HepG2 (cell line): ENCODE measurements around the gene KCNAB2. TPM values are rescaled to one million over a fixed set of nuclear protein-coding genes. Genes with fewer than 3 reads are reported as not detected.

Source experiments
- FOXM1 ChIP-seq: sonication (generic); formaldehyde crosslinking; IDR thresholded peaks from 2 replicates; pipeline ENCODE4 v1.5.0; 2020; ENCODE audit warnings: missing genetic modification reagents
- GFI1 ChIP-seq: sonication (generic); formaldehyde crosslinking; IDR thresholded peaks from 2 replicates; pipeline ENCODE4 v1.5.0; 2020; ENCODE audit warnings: missing genetic modification reagents, mild to moderate bottlenecking, borderline replicate concordance
- HDAC1 ChIP-seq: sonication (generic); formaldehyde crosslinking; IDR thresholded peaks from 2 replicates; pipeline ENCODE4 v1.5.1; 2020; ENCODE audit warnings: mild to moderate bottlenecking, missing genetic modification reagents
- HMGA1 ChIP-seq: sonication (generic); formaldehyde crosslinking; conservative IDR thresholded peaks from 2 replicates; pipeline ENCODE4 v1.4.0; 2020; ENCODE audit warnings: missing genetic modification reagents
- HNRNPL ChIP-seq: fragments of 200-400 bp; formaldehyde crosslinking; IDR thresholded peaks from 2 replicates; pipeline ENCODE4 v1.6.1; 2017; ENCODE audit warnings: mild to moderate bottlenecking, low read depth, low read length
- JUNB ChIP-seq: sonication (generic); formaldehyde crosslinking; IDR thresholded peaks from 2 replicates; pipeline ENCODE4 v1.8.0; 2022; ENCODE audit warnings: missing genetic modification reagents, mild to moderate bottlenecking, borderline replicate concordance
- NR2C2 ChIP-seq: sonication (generic); formaldehyde crosslinking; IDR thresholded peaks from 2 replicates; pipeline ENCODE4 v1.4.0; 2020; ENCODE audit warnings: missing genetic modification reagents, mild to moderate bottlenecking, moderate library complexity, borderline replicate concordance
- TOPORS ChIP-seq: sonication (generic); formaldehyde crosslinking; IDR thresholded peaks from 2 replicates; pipeline ENCODE4 v1.8.0; 2023; ENCODE audit warnings: mild to moderate bottlenecking, missing genetic modification reagents
- YEATS2 ChIP-seq: sonication (generic); formaldehyde crosslinking; IDR thresholded peaks from 2 replicates; pipeline ENCODE4 v1.4.0; 2020; ENCODE audit warnings: missing genetic modification reagents, borderline replicate concordance
- ZNF33A ChIP-seq: sonication (generic); formaldehyde crosslinking; IDR thresholded peaks from 2 replicates; pipeline ENCODE4 v1.5.1; 2020; ENCODE audit warnings: missing genetic modification reagents, mild to moderate bottlenecking, moderate library complexity, borderline replicate concordance
- ZNF709 ChIP-seq: sonication (generic); formaldehyde crosslinking; IDR thresholded peaks from 2 replicates; pipeline ENCODE4 v1.5.0; 2020; ENCODE audit warnings: mild to moderate bottlenecking, missing genetic modification reagents
- polyA plus RNA-seq, 8 experiments: library from polyadenylated mRNA; depleted of rRNA in 3 of 8; stranded (reverse) in 7 of 8; unstranded in 1 of 8; fragments of >200 nt; fragmentation: Illumina TruSeq in 4 of 8; extraction: Trizol in 4 of 8; gene quantifications; 2 replicates each; pipeline versions ENCODE4 v1.2.1 to v1.2.3, GENCODE V29; 2011 to 2016; ENCODE audit warnings: low read depth in 4 of 8, missing spikeins in 1 of 8, mixed read lengths in 1 of 8; ENCODE audit not compliant: insufficient read depth in 1 of 8
- total RNA-seq, 5 experiments: library from RNA; depleted of rRNA; stranded (reverse); fragments of >200 nt; fragmentation: Illumina TruSeq; extraction: Trizol; gene quantifications; 2 replicates each; pipeline ENCODE4 v1.2.3, GENCODE V29; 2016; ENCODE audit warnings: low read depth in 1 of 5
- TF ChIP-seq, protein P1 (sequence below): sonication (generic); formaldehyde crosslinking; IDR thresholded peaks from 2 replicates; pipeline ENCODE4 v1.4.0; 2020; ENCODE audit warnings: missing genetic modification reagents, borderline replicate concordance
- TF ChIP-seq, protein P2 (sequence below): IDR thresholded peaks from 2 replicates; pipeline ENCODE4 v1.6.1; 2012; ENCODE audit warnings: low read length, improper control_type of control experiment
- TF ChIP-seq, protein P3 (sequence below): sonication (generic); formaldehyde crosslinking; IDR thresholded peaks from 2 replicates; pipeline ENCODE4 v1.5.0; 2020; ENCODE audit warnings: mild to moderate bottlenecking, missing genetic modification reagents
- TF ChIP-seq, protein P4 (sequence below): sonication (generic); formaldehyde crosslinking; IDR thresholded peaks from 2 replicates; pipeline ENCODE4 v1.4.0; 2020; ENCODE audit warnings: missing genetic modification reagents
- TF ChIP-seq, protein P5 (sequence below): IDR thresholded peaks from 2 replicates; pipeline ENCODE4 v1.6.1; 2016; ENCODE audit warnings: missing compliant biosample characterization, missing genetic modification reagents, borderline replicate concordance

The KCNAB2 gene
- total and polyA plus RNA-seq, 2 of the 13 experiments (the other 11 are each of a cell fraction or from before 2014, with no cell fraction given) = 6.2 to 8.8 TPM

DNA sequence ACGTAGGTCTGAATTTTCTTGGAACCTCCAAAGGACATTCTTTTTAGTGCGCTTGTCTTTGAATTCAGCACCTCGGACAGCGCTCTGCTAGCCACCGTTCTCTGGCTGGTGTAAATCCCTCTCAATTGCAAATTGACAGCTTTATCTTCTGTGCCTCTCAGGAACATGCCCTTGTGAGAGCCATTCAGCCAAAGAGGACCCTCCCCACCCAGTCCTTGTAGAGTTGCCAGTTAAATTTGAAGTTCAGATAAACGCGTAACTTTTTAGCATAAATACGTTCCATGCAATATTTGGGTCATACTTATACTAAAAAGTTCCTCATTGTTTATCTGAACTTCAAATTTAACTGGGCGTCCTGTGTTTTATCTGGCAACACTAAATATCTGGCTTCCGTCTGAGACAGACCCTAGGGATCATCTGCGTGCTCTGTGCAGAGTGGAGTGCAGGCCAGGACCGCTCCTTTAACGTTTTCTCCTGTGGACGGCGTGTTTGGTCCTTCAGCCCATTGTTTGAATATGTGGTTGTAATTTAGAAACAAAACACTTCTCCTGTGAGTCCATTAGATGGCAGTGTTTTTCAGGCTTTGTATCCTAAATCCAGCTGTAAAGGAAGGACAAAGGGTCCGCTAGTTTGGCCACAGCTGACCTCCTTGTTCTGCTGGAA, 7.0 kb downstream of the KCNAB2 start (continued):
- TF ChIP-seq, protein P1, sequence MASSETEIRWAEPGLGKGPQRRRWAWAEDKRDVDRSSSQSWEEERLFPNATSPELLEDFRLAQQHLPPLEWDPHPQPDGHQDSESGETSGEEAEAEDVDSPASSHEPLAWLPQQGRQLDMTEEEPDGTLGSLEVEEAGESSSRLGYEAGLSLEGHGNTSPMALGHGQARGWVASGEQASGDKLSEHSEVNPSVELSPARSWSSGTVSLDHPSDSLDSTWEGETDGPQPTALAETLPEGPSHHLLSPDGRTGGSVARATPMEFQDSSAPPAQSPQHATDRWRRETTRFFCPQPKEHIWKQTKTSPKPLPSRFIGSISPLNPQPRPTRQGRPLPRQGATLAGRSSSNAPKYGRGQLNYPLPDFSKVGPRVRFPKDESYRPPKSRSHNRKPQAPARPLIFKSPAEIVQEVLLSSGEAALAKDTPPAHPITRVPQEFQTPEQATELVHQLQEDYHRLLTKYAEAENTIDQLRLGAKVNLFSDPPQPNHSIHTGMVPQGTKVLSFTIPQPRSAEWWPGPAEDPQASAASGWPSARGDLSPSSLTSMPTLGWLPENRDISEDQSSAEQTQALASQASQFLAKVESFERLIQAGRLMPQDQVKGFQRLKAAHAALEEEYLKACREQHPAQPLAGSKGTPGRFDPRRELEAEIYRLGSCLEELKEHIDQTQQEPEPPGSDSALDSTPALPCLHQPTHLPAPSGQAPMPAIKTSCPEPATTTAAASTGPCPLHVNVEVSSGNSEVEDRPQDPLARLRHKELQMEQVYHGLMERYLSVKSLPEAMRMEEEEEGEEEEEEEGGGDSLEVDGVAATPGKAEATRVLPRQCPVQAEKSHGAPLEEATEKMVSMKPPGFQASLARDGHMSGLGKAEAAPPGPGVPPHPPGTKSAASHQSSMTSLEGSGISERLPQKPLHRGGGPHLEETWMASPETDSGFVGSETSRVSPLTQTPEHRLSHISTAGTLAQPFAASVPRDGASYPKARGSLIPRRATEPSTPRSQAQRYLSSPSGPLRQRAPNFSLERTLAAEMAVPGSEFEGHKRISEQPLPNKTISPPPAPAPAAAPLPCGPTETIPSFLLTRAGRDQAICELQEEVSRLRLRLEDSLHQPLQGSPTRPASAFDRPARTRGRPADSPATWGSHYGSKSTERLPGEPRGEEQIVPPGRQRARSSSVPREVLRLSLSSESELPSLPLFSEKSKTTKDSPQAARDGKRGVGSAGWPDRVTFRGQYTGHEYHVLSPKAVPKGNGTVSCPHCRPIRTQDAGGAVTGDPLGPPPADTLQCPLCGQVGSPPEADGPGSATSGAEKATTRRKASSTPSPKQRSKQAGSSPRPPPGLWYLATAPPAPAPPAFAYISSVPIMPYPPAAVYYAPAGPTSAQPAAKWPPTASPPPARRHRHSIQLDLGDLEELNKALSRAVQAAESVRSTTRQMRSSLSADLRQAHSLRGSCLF (CRISPR knock-in tag) = 0 out of 2 replicates have a peak, but pooled peaks have one; percentile 85
- TF ChIP-seq FOXM1 (CRISPR knock-in tag) = no peak
- TF ChIP-seq HNRNPL = no peak
- TF ChIP-seq HMGA1 (CRISPR knock-in tag) = no peak
- TF ChIP-seq, protein P2, sequence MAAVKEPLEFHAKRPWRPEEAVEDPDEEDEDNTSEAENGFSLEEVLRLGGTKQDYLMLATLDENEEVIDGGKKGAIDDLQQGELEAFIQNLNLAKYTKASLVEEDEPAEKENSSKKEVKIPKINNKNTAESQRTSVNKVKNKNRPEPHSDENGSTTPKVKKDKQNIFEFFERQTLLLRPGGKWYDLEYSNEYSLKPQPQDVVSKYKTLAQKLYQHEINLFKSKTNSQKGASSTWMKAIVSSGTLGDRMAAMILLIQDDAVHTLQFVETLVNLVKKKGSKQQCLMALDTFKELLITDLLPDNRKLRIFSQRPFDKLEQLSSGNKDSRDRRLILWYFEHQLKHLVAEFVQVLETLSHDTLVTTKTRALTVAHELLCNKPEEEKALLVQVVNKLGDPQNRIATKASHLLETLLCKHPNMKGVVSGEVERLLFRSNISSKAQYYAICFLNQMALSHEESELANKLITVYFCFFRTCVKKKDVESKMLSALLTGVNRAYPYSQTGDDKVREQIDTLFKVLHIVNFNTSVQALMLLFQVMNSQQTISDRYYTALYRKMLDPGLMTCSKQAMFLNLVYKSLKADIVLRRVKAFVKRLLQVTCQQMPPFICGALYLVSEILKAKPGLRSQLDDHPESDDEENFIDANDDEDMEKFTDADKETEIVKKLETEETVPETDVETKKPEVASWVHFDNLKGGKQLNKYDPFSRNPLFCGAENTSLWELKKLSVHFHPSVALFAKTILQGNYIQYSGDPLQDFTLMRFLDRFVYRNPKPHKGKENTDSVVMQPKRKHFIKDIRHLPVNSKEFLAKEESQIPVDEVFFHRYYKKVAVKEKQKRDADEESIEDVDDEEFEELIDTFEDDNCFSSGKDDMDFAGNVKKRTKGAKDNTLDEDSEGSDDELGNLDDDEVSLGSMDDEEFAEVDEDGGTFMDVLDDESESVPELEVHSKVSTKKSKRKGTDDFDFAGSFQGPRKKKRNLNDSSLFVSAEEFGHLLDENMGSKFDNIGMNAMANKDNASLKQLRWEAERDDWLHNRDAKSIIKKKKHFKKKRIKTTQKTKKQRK = no peak
- no peak for TF ChIP-seq YEATS2 (CRISPR knock-in tag)
- TF ChIP-seq GFI1 (CRISPR knock-in tag) = no peak
- TF ChIP-seq, protein P3, sequence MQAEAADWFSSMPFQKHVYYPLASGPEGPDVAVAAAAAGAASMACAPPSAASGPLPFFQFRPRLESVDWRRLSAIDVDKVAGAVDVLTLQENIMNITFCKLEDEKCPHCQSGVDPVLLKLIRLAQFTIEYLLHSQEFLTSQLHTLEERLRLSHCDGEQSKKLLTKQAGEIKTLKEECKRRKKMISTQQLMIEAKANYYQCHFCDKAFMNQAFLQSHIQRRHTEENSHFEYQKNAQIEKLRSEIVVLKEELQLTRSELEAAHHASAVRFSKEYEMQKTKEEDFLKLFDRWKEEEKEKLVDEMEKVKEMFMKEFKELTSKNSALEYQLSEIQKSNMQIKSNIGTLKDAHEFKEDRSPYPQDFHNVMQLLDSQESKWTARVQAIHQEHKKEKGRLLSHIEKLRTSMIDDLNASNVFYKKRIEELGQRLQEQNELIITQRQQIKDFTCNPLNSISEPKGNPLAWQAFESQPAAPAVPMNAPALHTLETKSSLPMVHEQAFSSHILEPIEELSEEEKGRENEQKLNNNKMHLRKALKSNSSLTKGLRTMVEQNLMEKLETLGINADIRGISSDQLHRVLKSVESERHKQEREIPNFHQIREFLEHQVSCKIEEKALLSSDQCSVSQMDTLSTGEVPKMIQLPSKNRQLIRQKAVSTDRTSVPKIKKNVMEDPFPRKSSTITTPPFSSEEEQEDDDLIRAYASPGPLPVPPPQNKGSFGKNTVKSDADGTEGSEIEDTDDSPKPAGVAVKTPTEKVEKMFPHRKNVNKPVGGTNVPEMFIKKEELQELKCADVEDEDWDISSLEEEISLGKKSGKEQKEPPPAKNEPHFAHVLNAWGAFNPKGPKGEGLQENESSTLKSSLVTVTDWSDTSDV (CRISPR knock-in tag) = no peak
- 0 out of 2 replicates have a peak, but pooled peaks have one; percentile 35 for TF ChIP-seq ZNF33A (CRISPR knock-in tag)
- 0 out of 2 replicates have a peak, but pooled peaks have one; percentile 38 for TF ChIP-seq HDAC1
- TF ChIP-seq, protein P4, sequence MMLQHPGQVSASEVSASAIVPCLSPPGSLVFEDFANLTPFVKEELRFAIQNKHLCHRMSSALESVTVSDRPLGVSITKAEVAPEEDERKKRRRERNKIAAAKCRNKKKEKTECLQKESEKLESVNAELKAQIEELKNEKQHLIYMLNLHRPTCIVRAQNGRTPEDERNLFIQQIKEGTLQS (CRISPR knock-in tag) = no peak
- no peak for TF ChIP-seq TOPORS (CRISPR knock-in tag)
- TF ChIP-seq, protein P5, sequence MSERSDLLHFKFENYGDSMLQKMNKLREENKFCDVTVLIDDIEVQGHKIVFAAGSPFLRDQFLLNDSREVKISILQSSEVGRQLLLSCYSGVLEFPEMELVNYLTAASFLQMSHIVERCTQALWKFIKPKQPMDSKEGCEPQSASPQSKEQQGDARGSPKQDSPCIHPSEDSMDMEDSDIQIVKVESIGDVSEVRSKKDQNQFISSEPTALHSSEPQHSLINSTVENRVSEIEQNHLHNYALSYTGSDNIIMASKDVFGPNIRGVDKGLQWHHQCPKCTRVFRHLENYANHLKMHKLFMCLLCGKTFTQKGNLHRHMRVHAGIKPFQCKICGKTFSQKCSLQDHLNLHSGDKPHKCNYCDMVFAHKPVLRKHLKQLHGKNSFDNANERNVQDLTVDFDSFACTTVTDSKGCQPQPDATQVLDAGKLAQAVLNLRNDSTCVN = peak; percentile 65; the same call in 1 of the 2 replicates
- TF ChIP-seq JUNB (CRISPR knock-in tag) = no peak
- no peak for TF ChIP-seq ZNF709 (CRISPR knock-in tag)
- no peak for TF ChIP-seq NR2C2
